NCI-H2029 (cell line): Measurements from ENCODE around the gene HGFAC.
"Not testable (repeated sequence)": the region's sequence is repeated elsewhere in the genome, so short reads cannot be mapped to it uniquely, and the experiment has no call there.

Source experiments
- DNase-seq: peaks from one replicate; lab custom pipeline; 2025; lab: John Stamatoyannopoulos, UW

Gene HGFAC

DNA sequence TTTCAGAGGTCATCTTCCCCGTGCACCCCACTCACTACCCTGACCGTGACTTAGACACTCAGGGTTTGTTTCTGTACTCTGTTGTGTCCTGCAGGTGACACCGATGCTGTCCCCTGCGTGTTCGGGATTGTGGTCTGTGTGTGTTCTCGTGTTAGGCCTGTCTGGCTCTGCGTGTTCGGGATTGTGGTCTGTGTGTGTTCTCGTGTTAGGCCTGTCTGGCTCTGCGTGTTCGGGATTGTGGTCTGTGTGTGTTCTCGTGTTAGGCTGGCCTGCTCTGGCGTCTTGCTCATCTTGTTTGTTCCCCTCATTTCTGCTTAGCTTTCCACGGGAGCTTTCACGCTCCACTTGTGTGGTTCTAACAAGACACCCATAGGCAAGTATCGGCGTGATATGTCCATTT is 30.6 kb upstream of the HGFAC start:
- not testable (repeated sequence) for DNase-seq

DNA sequence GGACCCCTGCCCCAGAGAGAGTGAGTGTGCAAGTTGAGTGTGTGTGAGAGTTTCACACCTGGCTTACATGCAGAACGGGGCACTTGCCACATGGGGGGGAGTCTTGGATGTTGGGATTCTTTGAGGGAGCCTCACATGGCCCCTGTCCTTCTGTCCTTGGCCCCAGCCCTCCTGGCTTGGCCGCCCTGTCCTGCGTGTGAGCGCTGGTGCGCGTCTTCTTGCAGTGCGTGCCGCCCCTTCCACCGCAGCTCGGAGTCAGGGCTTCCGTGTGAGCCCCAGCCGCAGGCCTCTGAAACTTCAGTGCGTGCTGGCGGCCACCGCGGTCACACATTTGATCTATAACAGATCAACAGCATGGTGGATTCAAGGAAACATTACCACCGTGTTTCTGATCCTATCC is 30.1 kb upstream of the HGFAC start:
- DNase-seq = no peak

DNA sequence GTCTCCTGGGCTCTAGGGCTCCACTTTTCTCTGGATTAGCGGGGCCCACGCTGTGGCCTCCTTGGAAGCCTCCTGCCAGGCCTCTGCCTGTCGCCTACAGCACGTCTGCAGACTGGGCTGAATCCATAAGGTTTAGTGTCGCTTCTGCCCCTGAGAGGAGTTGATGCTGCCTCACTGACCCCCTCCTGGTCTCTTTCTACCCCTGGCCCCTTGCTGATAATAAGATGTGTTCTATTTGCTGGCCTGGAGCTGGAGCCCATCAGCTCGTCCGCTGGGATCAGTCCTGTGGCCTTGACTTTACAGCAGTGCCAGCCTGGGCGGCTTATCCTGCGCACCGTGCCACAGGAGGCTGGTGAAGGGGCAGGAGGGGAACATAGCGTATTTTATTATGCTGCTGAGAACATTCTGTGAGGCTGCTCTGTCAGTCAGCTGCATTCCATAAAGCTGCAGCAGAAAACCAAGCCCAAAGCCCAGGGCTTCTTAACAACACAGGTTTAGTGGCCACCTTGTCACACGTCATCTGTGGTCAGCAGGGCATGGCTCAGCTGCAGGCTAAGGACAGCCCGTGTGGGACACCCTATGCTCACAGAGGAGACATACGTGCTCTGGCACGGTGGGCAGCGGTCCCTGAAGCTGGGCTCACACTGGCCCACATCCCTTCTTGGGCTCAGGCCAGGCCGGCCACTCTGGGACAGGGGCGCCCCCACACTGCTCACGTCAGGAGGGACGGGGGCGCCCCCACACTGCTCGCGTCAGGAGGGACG is 29.3 kb upstream of the HGFAC start:
- no peak for DNase-seq

DNA sequence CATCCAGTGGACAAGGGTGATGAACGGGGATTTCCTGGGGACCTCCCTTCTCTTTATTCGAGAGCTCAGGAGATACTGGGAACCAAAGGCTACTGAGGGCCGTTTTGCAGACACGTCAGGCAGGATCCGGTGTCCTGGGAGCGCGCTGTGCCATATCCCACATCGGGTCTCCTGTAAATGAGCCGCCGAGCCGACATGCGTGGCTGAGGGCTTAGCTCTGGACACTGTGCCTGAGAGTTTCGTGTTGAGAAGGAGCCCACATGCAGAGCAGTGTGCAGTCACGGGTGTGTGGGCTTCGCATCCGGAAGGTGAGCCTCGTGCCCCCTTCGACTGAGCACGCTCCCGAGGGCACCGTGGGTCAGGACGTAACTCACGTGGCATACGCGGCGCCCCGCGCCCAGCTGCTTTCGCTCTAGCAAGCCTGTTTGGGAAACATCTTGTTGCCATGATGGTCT is 28.5 kb upstream of the HGFAC start:
- no peak for DNase-seq

DNA sequence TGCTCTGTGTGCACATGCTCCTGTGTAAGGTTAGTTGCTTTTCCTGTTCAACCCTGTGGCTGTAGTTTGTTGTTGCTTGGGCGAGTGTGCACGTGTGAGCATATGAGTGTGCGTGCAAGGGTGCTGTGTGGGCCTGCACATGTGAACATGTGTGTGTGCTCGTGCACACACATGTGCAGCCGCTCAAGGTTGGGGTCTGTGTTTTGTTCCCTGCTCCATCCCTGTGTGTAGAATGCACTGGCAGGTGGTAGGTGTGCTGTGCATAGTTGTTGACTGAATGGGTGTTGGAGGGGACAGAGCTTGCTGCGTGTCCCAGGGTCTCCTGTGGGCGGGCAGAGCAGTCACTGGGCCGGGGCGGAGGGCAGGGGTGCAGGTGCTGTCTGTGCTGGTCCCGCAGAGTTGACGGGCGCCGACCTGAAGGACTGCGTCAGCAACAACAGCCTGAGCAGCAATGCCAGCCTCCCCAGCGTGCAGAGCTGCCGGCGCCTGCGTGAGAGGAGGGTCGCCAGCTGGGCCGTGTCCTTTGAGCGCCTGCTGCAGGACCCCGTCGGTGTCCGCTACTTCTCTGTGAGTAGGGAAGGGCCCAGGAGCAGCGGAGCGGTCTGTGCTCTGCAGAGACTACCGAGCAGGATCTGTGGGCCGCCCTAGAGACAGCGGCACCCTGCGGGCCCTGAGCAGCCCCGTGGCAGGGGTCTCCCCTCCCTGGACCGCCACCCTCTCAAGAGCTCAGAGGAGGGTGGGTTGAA is 27.9 kb upstream of the HGFAC start:
- DNase-seq = no peak

DNA sequence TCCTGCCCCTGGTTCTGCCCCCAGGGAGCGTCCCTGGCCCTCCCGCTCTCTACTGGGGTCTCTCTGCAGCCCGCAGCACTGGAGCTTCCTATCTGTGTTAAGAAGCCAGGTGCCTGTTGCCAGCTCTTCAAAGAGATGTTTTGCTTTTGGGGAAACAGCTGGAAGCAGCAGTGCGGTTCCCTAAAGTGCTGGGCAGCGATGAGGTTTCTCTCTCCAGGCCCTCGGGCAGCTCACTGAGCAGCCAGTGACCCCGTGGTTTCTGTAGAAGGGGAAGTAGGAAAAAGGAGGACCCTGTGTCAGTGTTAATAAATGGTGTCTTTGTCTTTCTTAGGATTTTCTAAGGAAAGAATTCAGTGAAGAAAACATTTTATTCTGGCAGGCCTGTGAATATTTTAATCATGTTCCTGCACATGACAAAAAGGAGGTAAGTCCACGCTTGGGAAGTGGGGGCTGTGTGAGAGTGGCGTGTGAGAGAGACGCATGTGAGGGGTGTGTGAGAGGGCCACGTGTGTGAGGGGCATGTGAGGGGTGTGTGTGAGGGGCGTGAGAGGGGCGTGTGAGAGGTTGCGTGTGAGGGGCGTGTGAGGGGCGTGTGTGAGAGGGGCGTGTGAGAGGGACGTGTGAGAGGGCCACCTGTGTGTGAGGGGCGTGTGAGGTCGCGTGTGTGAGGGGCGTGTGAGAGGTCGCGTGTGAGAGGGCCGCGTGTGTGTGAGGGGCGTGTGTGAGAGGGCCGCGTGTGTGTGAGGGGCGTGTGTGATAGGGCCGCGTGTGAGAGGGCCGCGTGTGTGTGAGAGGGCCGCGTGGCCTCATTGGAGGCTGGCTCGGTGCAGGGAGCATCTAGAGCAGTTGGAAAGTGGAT is 27.1 kb upstream of the HGFAC start:
- no peak for DNase-seq

DNA sequence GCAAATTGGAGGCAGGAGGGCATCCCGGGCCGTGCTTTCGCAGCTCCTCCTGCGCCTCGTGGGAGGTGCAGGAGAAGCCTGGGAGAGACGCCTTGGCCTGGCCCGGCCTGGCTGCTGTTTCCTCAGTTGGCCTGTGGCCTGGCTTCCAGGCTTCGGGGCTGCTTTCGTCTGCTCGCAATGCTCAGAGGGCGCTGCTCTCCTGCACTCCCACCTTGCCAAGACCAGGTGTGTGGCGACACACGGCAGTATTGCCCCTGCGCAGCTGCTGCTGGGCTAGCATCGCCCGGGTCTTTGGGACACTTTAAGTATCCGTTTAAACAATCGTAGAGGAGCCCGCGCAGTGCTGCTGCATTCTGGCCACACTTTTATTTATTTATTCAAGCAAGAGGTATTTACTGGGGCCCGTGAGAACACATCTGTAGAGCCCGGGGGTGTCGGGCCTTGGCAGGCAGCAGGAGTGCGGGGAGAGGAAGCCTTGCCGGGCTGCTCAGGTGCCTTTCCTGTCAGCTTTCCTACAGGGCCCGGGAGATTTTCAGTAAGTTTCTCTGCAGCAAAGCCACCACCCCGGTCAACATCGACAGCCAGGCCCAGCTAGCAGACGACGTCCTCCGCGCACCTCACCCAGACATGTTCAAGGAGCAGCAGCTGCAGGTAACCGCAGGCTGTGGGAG is 26.2 kb upstream of the HGFAC start:
- DNase-seq = no peak

DNA sequence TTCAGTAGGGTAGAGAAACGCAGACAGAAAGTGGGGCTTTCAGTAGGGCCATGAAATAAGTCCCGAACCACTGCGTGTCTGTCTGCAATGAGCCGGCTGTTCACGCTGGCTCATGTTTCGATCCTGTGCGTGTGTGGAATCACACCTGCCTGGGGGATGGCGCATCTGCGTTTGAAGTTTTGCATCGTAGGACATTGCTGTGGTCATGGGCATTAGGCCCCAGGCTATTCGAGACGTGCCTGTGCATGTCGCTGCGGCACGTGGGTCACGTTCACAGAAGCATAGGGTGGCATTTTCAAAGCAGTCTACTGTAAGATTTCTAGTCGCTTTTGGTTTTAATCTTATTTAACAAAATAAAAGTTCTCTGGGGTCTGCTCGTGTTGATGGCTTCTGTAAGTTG is 25.5 kb upstream of the HGFAC start:
- DNase-seq = no peak

DNA sequence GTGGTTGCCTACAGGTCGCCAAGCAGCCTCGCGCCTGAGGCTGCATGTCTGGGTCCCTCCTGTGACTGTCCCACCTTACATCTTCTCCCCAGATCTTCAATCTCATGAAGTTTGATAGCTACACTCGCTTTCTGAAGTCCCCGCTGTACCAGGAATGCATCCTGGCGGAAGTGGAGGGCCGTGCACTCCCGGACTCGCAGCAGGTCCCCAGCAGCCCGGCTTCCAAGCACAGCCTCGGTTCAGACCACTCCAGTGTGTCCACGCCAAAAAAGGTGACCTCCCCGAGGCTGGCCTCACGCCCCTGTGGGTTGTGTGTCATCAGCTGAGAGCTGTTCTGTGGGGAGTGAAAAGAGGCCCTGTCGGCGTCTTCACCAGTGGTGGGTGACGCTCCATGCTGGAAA is 24.9 kb upstream of the HGFAC start:
- no peak for DNase-seq

DNA sequence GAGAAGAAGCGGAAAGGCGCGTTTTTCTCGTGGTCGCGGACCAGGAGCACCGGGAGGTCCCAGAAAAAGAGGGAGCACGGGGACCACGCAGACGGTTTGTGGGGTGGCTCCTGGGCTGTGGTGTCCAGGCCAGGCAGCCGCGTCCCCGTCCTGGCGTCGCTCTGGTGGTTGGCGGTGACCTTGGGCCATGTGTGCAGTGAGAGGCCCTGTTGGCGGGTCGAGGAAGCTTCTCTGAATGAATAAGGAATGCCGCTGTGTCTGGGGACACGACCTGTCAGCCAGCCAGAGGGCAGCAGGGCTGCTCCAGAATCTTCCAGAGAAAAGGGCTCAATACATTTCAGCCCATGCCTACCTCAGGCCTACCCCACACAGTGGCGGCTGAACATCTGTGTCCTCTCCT is 24.3 kb upstream of the HGFAC start:
- no peak for DNase-seq

DNA sequence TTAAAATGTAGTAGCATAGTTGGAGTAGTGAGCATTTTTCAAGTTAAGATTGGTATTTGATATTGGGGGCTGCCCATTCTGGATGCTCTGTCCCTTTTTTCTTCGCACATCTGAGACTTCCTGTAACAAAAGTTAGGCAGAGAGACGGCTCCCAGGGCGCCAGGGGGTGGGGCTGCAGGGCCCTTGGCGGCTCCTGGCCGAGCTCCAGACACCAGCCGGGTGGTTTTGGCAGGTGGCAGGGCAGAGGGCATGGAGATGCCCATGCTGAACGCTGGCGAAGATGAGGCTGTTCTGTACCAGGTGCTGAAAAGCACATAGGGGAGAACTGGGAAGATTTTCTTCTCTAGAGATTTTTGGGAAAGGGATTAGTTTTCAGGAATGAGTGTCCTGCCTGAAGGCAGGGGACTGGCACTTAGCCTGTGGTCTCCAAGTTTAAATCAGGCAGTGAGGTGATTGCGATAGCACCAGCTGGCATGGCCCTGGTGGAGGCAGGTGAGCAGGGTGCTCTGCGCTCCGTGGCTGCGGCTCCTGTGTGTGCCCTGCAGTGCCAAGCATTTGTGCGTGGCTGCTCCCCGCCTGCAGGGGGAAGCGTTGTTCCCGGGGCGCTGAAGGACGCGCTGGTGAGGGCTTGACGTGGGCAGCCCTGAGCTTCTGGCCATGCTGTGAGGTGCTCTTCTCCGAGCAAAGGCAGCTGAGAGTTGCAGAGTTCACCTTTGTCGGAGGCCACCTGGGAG is 23.6 kb upstream of the HGFAC start:
- DNase-seq = no peak

DNA sequence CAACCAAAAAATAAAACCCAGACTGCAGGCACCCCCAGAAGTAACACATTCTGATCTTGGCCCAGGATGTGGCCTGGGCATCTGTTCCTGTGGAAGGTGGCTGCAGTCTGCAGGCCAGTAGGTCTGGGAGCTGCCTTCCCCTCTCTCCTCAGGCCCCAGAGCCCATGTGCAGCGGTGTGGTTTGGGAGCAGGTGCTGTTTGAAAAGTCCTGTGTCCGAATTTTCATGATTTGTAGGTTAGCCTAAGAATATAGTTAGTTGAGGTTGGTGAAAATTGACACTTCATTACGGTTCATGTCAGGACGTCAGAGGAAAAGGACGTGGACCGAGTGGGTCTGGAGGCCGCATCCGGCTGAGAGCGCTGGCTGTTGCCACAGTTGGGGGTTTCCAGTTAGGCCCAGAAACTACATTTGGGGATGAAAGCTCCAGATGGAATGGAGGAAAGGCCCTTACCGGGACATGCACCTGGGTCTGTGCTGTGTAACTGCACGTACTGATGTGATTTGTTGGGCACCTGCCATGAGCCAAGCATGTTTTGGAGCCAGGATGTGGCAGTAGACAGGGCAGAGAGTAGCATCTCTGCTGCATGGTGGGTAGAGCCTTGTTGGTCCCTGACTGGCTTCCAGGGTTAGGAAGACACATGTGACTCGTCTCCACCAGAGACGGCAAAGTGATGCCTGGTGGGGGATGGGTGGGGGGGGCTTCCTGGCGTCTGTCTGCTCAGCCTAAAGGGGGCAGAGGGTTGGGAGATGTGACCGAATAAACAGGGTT is 21.7 kb upstream of the HGFAC start:
- no peak for DNase-seq

DNA sequence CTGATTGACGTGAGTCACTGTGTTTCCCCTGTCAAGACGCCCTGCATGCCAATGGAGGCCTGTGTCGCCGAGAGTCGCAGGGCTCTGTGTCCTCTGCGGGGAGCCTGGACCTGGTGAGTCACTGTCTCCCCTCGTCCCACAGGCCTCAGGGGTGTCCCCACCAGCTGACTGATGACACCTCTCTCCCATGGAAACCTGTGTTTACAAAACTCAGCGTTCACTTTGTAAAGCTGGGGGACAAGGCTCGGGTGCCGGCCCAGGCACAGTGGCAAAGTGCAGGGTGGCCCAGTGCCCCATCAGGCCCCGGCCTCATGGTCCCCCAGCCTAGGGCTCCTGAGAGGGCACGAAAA is 21.2 kb upstream of the HGFAC start:
- DNase-seq = no peak

DNA sequence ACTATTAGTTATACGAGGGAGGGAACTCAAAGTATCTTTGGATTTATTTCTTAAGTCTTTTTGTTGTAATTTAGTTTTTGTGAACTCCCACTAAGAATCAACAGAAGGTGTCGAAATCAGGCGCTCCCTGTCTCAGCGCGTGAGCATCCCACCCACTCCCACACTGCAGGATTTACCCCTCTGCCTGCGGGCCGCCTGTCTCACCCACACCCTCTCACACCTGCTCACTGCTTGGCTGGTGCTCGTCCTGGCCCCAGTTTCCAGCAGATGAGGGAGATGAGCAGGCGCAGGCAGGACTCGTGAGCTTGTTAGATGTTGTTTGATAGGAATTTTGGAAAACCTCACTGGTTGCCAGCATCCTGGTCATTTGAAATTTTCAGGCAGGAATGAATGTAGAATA is 20.8 kb upstream of the HGFAC start:
- DNase-seq = no peak

DNA sequence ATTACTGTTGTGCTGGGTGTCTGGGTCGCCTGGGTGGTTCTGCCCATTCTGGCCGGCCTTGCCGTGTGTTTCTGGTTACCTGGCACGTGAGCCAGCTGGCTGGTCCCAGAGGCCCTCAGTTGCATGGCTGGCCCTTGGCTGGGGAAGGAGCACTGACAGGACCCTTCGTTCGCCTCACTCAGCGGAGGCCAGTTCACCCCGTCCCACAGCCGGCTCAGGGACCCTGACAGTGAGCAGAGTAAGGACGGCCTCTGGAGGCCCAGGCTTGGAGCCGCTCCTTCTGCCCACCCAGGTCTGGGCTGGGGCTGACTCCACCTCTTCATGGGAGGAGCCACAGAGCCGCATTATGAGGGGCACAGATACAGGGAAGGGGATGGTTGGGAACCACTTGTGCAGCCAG is 20.3 kb upstream of the HGFAC start:
- no peak for DNase-seq

DNA sequence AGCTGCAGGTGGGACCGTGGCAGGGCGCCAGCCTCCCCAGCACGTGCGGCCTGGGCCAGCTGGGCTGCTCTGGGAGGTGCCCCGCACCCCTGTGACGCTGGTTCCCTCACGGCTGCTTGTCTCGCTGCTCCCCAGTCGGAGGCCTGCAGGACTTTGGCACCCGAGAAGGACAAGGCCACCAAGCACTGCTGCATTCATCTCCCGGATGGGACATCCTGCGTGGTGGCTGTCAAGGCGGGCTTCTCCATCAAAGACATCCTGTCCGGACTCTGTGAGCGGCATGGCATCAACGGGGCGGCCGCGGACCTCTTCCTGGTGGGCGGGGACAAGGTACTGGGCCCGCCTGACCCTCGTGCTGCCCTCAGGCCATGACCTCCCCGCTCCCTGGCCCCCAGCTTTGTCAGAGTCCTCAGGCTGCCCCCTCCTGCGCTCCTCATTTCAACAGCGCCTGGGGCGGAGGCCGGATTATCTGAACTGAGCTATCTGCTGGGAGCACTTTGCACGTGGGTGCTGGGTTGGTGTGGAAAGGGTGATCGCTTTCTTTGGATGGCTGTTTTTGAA is 19.4 kb upstream of the HGFAC start:
- DNase-seq = no peak

DNA sequence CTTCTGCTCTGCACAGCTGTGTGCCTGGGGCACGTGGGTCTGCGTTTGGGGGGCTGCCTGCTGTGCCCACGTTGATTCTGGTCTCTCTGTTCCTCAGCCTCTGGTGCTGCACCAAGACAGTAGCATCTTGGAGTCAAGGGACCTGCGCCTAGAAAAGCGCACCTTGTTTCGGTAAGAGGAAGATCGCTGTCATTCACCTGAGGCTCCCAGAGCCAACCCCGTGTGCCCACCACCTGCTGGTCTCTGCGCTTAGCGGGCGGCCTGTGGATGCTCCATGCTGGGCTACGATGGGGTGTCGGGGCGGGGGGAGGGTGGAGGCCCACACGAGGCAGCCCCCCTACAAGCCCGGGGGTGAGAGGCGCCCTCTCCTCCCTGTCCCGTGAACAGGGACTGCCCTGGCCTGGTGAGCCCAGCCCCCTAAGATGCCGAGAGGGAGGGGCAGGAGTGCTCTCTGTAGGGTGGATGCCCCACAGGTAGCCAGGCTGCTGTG is 18.9 kb upstream of the HGFAC start:
- DNase-seq = no peak

DNA sequence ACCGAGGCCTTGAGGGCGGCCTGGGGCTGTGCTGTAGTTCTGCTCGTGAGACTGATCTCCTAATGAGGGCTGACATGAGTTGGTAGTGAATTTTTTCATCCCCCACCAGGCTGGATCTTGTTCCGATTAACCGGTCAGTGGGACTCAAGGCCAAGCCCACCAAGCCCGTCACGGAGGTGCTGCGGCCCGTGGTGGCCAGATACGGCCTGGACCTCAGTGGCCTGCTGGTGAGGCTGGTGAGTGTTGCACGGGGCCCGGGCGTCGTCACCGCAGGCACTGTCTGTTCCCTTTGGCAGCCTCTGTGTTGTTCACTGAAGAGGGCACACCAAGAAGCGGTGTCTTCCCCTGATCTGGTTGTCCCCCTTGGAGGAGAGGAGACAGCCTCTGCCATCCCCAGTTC is 18.4 kb upstream of the HGFAC start:
- no peak for DNase-seq

DNA sequence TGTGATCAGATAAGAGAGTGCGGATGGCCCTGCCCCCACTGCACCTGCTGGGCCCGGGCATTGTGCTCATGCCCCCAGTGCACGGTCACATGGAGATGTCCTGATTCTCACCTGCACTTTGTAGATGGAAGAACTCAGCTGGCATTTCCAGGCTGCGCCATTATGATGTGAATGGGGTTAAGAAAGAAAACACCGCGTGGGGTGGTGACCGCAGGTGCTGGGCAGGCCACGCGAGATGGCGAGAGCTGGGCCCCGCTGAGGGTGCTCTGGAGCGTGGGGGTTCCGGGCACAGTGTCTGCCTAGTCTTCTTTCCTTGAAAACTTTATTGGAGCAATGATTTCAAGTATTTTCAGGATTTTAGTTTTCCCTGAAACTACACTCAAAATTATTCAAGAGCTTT is 17.8 kb upstream of the HGFAC start:
- no peak for DNase-seq

DNA sequence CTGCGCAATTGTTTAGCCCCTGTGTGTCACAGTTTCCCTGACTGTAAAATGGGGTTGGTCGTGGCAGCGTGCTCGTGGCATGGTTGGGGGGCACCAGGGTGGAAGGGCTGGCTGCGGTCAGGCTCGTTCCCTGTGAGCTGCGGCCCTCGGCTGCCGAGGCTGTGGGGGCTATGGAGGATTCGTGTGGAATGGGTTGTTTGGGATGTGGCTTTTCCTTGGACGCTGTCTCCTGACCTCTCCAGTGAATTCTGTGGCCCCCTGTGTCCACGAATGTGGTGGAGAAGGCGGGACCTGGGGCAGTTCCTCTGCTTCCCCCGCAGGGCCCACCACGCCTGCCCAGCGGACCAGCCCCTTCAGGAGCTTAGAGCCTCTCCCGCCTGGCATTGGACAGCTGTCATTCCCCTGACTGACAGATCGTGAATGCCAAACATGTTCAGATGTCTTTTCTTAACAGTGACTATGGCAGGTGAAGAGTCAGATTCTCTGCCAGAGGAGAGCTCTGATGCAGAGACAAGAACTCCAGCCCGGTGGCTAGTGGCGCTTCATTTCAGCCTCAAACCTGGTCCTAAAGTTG is 17.2 kb upstream of the HGFAC start:
- no peak for DNase-seq
